ENCODE results near the gene PRKAG2. TPM values are rescaled to one million over a fixed set of nuclear protein-coding genes. Genes with fewer than 3 reads are reported as not detected.
A peak's percentile ranks its signal among the peaks of the same experiment; 100 is the strongest.

The PRKAG2 gene
- total RNA-seq, 1 donor from 2014 or later = 17.9 TPM

DNA sequence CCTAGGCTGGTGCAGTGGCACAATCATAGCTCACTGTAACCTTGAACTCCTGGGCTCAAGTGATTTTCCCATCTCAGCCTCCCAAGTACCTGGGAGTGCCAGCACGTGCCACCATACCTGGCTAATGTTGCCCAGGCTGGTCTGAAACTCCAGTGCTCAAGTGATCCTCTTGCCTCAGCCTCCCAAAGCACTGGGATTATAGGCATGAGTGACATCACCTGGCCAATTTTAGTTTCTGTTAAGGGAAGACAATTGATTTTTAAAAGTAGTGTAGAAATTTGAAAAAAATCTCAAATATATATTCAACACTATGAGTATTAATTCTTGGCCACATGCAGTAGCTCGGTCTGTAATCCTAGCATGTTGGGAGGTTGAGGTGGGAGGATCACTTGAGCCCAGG is 235.3 kb downstream of the PRKAG2 start:
- DNase-seq (ENCODE audit: extremely low spot score, unreplicated experiment) = no peak
- peaks cover 5% of the 10 kb centered on the region for H3K4me1 Mint-ChIP-seq (ENCODE audit: unreplicated experiment)
- H3K27ac Mint-ChIP-seq = no peak overlapping the region
- H3K36me3 Mint-ChIP-seq = no peaks in the 10 kb centered on the region
- H3K4me3 Mint-ChIP-seq = no peak overlapping the region
- peaks cover 3% of the 10 kb centered on the region for H3K27me3 Mint-ChIP-seq
- TF ChIP-seq, protein P1, sequence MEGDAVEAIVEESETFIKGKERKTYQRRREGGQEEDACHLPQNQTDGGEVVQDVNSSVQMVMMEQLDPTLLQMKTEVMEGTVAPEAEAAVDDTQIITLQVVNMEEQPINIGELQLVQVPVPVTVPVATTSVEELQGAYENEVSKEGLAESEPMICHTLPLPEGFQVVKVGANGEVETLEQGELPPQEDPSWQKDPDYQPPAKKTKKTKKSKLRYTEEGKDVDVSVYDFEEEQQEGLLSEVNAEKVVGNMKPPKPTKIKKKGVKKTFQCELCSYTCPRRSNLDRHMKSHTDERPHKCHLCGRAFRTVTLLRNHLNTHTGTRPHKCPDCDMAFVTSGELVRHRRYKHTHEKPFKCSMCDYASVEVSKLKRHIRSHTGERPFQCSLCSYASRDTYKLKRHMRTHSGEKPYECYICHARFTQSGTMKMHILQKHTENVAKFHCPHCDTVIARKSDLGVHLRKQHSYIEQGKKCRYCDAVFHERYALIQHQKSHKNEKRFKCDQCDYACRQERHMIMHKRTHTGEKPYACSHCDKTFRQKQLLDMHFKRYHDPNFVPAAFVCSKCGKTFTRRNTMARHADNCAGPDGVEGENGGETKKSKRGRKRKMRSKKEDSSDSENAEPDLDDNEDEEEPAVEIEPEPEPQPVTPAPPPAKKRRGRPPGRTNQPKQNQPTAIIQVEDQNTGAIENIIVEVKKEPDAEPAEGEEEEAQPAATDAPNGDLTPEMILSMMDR (conservative IDR thresholded peaks at IDR 0.05) = no peak
- H3K9me3 Mint-ChIP-seq = peaks cover 4% of the 10 kb centered on the region

DNA sequence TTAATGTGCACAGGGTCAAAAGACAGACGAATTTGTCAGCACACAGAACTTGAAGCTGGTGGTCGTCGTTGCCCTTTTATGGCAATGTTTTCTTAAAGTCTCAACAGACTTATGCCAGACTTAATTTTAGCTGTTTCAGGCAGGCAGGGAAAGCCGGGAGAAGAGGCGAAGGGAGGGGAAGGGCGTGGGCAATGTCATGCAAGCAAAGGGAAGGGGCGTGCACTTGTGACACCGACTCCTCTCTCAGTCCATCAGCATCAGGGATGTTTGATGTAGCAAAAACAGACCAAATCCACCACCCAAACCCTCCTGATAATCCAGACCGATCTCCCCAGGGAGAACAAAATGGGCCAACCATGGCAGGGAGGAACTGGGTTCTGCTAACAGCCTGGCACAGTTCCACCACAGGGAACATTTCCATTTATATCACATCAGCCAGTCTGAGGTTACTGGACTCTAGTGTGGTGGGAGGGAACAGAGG is 239.1 kb downstream of the PRKAG2 start:
- peaks cover 5% of the 10 kb centered on the region for H3K4me1 Mint-ChIP-seq (ENCODE audit: unreplicated experiment)
- H3K9me3 Mint-ChIP-seq = no peaks in the 10 kb centered on the region
- H3K36me3 Mint-ChIP-seq = peaks cover 4% of the 10 kb centered on the region
- no peak overlapping the region for H3K27ac Mint-ChIP-seq
- H3K4me3 Mint-ChIP-seq = no peak overlapping the region
- no peaks in the 10 kb centered on the region for H3K27me3 Mint-ChIP-seq
- TF ChIP-seq, protein P1 (conservative IDR thresholded peaks at IDR 0.05) = no peak
- no peak for DNase-seq (ENCODE audit: extremely low spot score, unreplicated experiment)

DNA sequence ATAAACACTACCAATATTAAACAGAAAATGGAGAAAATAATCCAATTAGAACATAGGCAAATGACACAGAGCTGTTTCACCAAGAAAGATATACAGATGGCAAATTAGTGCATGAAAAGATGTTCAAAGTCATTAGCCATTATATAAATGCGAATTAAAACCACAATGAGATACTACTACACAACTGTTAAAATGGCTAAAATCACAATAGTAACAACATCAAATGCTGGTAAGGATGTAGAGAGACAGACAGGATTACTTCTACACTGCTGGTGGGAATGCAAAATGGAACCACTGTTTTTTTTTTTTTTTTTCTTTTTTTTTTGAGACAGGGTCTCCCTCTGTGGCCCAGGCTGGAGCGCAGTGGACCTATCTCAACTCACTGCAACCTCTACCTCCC is 242.3 kb downstream of the PRKAG2 start:
- Mint-ChIP-seq H3K27me3 (no peaks in the 10 kb centered on the region), H3K27ac (no peak overlapping the region), H3K9me3 (no peaks in the 10 kb centered on the region), H3K4me3 (no peak overlapping the region), H3K4me1 (ENCODE audit: unreplicated experiment) (peaks cover 5% of the 10 kb centered on the region), H3K36me3 (peaks cover 4% of the 10 kb centered on the region)
- TF ChIP-seq, protein P1 (conservative IDR thresholded peaks at IDR 0.05) = no peak
- DNase-seq (ENCODE audit: extremely low spot score, unreplicated experiment) = no peak

DNA sequence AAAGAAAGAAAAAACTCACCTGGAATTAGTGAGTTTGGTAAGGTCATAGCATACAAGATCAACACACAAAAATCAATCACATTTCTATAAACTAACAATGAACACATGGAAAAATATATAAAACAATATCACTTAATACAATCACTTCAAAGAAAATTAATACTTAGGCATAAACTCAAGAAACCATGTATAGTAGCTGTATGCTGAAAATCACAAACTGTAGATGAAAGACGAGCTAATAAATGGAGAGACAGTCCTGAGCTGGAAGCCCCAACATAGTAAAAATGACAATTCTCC is 243.5 kb downstream of the PRKAG2 start:
- Mint-ChIP-seq H3K27ac (peak overlapping the region; percentile 94), H3K9me3 (no peaks in the 10 kb centered on the region)

DNA sequence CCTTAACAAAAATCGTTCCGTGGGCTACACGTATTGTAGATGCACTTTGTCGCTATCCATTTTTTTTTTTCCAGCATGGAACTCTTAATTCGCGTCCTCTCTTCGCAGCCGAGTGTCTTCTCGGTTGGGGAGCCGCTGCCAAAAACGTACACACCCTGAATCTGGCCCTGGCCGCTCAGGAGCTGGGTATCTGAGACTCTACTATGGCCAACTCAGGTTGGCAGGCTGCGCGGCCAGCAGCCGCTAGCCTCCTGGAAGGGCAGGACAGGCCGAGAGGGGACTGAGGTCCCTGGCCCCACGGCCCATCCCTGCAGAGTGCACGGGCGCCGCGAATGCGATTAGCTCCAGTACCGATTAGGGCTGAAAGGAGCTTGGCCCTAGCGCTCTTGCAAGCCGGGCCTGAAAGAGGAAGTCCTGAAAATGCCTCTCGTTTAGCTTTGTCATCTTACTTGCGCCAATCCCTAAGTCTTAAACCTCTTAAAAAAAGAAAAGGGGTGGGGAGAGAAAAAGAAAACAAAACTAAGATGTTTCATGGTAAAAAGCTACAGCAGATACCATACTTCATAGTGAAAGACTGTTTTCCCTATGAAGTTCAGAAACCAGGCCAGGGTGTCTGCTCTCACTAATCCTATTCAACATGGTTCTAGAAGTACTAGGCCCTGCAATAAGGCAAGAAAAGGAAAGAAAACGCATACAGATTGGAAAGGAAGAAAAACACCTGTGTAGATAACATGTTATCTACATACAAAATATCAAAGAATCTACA is 244.0 kb downstream of the PRKAG2 start:
- Mint-ChIP-seq H3K9me3 (no peaks in the 10 kb centered on the region), H3K27ac (peak overlapping the region; percentile 94), H3K36me3 (peaks cover 4% of the 10 kb centered on the region), H3K4me3 (peak overlapping the region; percentile 96), H3K4me1 (ENCODE audit: unreplicated experiment) (peaks cover 5% of the 10 kb centered on the region), H3K27me3 (no peaks in the 10 kb centered on the region)
- TF ChIP-seq, protein P1 (conservative IDR thresholded peaks at IDR 0.05) = no peak
- peak; percentile 68 for DNase-seq (ENCODE audit: extremely low spot score, unreplicated experiment)

More for the DNA sequence above, 243.5 kb downstream of the PRKAG2 start:
- DNase-seq (ENCODE audit: extremely low spot score, unreplicated experiment) = no peak
- peak overlapping the region; percentile 96 for H3K4me3 Mint-ChIP-seq
- H3K4me1 Mint-ChIP-seq (ENCODE audit: unreplicated experiment) = peaks cover 5% of the 10 kb centered on the region
- peaks cover 4% of the 10 kb centered on the region for H3K36me3 Mint-ChIP-seq
- TF ChIP-seq, protein P1 (conservative IDR thresholded peaks at IDR 0.05) = no peak
- no peaks in the 10 kb centered on the region for H3K27me3 Mint-ChIP-seq

Data from type B pancreatic cell (in vitro differentiated cells).